HG03196 (cell line): ENCODE results near the gene CENPX.

ENCODE experiments used
- ATAC-seq: cut with Tn5 transposase; IDR thresholded peaks from one replicate; pipeline ENCODE4 v1.9.1; 2021; ENCODE audit not compliant: unreplicated experiment

The CENPX gene

DNA sequence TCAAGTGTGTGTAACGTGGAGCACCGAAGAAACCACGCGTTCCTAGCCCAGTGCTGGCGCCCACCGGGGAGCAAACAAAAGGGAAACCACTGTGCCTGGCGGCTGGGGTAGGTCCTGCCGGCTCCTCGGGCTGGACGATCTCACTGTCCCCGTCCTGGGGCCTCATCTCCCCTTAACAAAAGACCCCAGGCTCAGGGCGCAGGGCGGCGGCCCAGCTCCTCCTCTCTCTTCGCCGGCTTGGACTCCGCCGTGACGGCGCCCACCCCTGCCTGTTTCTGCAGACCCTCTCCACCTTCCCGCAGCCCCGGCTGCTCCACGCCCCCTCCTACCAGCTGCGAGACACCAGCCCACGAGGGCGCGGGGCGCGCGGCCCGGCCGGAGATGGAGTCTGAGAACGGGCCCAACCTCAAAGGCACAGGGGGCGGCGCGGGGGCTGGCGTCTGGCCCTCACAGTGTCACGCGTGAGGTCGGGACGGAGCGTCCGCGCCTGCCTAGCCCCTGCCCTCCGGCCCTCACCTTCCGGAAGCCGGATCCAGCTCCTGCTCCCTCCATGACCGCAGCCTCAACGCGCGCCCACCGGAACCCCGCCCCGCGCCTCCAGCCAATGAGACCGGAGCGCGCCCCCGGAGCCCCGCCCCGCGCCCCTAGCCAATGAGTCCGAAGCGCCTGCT, at the start of gene CENPX:
TSS of gene CENPX (minus strand) at position 569 of the 671 bp plus-strand sequence. CDS start at position 552, 17 bp downstream.
- ATAC-seq: peak; percentile 10

DNA sequence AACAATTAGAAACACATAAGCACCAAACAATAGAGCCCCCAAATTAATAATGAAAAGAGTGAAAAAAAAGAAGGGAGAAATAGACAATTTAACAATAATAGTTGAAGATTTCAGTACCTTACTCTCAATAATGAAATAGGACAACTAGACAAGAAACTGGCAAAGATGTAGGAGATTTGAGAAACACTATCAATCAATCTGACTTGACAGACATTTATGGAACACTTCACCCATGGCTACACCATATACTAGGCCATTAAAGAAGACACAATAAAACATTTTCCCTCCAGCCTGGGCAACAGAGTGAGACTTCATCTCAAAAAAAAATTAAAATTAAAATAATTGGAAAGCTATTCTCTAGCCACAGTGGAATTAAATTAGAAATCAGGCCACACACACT, 47.9 kb upstream of the CENPX start:
- ATAC-seq: no peak

DNA sequence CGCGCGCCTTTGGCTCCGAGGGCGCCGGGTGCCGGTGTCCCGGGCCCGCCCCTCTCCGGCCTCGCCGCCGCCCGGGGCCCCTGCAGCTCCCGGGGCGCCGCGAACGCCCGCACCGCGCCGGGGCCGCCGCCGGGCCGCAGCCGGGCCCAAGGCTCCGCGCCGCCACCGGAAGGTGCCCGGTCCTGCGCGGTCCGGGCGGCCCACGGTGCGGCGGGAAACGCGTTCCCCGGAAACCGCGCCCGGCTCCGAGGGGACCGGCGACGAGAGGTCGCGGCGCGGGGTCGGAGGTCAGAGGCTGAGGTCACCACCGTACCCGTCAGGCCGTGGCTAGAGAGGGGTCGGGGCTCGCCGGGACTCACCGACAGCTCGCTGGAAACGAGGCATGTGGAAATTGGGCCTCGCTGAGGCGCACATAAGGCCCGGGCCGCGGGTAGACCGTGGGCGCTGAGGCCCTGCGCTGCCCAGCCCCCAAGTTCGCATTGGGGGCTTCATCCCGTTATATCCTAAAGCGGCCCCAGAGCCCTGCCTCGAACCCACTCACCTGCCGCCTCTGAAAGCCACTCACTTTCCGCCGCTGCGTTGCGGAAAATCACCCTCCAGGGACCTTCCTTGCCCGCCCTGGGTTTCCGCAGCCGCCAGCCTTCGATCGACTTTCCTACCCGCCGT, 43.1 kb upstream of the CENPX start, which contains the start of gene DUS1L:
TSS of gene DUS1L (minus strand) at position 167 of the 666 bp plus-strand sequence. CDS start 745 bp downstream, outside the sequence.
- ATAC-seq: no peak

DNA sequence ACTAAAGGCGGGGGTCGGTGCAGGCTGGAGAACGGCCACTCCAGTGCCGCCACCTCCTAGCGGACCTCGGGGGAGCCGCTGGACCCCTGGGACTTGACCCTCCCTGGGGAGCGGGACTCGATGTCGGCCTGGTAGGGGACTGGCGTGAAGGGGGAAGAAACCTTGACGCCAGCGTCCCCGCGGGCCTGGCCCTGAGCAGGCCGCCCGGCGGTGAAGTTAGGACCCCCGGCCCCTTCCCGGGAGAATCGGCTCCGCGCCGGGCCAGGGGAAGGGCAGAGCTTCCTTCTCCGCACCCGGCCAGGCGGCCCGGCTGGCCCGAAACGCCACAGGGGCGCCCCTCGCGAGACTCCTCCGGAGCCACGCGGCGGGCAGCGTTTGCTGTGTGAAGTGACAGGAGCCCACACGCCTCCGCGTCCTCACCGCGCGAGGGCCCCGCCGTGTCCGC, 42.5 kb upstream of the CENPX start:
- no peak for ATAC-seq

DNA sequence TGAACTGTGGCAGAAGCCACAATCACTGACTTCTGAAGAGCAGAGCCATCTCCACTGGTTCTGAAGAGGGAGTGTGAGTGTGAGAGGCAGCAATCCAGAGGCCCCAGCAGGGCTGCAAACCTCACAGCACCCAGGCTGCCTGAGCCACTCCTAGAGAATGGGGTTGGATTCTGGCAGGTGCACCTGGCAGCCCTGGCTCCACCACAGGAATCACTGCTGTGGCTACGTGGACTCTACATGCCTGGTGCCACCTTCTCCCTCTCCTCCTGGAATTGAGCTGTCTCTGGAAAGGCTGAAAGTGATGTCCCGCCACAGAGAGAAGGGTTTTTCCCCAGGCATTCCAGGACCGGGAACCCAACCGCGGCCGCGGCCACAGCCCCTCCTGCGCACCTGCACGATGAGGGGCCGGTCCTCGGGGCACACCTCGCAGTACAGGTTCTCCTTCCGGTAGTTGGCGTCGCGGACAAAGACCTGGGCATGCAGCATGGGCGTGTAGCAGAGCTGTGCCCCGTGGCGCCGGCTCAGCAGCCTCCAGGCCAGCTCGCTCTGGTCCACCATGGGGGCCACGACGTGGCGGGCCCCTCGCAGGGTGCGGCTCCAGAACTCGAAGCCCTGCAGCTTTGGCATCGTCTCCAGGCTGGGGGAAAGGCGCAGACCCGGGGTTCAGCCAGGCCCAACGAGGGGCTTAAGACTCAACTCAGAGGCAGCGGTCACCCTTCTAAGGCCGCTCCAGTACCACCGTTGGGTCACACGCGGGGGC, 41.9 kb upstream of the CENPX start:
- ATAC-seq: no peak

DNA sequence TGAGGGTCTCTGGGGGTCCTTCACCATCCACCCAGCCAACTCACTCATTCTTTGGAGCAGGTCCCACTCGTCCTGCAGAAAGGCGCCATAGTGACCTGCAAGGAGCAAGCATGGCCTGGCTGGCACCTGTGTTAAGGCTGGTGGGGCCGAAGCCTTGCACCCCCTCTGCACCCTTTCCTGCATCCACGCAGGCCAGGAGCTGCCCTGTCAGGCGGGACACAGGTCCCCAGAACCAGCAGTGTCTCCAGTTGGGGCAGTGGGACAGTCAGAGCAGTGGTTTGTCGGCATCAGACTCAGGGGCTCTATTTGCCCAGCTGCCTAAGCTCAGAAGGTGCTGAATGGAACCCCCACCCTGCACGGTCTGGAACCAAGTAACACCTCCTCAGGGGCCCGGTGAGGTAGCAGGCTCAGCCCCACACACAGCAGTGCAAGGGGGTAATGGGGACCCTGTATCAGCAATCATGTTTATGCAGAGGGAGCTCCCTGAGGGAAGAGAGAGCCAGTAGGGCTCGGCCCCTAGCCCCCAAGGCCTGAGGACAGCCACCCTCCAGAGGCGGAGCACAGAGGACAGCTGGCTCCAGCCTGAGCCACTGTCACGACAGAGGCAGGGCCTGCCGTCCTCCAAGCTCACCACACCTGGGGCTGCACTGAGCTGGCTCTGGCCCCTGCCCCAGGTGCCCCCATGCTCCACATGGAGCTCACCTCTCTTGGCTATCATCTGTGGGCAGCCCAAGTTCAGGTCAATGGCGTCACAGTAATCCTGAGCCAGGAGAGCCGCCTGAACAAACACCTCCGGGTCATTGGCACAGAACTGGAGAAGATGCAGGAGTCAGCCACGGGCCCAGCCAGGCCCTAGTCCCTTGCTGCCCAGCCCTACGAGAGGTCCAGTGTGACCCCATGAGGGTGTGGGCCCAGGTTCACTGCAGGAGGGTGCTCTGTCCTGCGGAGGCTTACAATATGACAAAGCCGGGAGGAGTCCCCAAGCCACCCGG, 41.0 kb upstream of the CENPX start:
- no peak for ATAC-seq

- ATAC-seq: no peak
These were observed 40.3 kb upstream of the CENPX start for GRCh38 chr17:82062984-82063368.

DNA sequence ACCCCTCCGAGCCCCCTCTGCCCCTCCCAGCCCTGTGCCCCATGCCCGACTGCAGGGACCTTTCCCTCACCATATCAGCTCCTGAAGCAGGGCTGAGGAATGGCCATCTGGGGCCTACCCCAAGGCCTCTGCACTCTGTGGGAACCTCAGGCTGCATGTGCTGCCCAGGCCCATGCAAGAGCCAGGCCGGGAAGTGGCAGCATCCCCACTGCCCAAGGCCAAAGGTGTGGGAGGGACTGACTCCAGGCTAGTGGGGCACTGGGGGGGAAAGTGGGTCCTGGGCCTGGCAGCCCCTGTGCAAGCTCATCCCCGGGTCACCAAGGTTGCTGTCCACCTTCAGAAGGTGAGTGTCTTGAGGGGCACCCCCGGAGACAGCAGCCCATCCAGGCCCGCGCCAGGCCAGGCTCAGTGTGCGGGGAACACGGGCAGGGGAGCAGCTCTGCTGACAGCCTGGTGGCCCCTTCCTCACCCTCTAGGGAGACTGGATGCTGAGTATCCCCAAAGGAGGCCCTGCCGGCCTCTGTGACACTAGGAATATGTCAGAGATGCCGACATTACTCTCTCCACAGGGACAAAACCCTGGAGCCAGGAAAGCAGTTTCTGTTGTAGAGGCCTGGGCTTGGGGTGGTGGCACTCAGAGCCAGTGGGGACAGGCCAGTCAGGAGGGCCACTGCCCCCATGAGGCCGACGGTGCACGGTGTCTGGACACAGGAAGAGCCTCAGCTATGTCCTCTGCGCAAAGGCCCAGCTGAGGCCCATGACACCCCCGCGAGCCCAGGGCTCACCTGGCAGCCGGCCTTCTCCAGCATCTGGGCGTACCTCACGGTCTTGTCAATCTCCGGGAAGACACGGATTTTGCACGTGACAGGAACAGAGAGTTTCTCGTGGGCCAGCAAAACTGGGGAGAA, 39.7 kb upstream of the CENPX start:
- no peak for ATAC-seq

- no peak for ATAC-seq
These were observed 38.6 kb upstream of the CENPX start for GRCh38 chr17:82061047-82061925.

- ATAC-seq: no peak
These were observed 37.9 kb upstream of the CENPX start for GRCh38 chr17:82060614-82061013.

DNA sequence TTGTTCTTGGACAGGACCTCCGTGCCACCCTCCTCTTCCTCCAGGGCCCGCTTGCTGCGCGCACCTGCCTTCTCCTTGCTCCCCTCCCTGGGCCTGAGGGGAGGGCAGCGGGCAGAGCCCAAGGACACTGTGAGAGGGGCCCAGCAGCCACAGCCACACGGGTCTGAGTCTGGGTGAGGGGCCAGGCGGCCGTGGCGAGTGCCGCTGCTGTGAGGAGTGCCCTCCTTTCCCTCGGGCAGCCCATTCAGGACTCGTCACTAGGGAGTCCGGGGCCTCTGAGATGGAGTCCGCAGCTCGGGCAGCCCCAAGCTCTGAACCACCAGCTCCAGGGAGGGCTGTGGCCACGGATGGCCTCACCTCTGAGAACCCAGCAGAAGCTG, 37.3 kb upstream of the CENPX start:
- ATAC-seq: no peak

- ATAC-seq: no peak
These were observed 36.8 kb upstream of the CENPX start for GRCh38 chr17:82059272-82060000.

- ATAC-seq: no peak
These were observed 36.2 kb upstream of the CENPX start for GRCh38 chr17:82058855-82059249.

DNA sequence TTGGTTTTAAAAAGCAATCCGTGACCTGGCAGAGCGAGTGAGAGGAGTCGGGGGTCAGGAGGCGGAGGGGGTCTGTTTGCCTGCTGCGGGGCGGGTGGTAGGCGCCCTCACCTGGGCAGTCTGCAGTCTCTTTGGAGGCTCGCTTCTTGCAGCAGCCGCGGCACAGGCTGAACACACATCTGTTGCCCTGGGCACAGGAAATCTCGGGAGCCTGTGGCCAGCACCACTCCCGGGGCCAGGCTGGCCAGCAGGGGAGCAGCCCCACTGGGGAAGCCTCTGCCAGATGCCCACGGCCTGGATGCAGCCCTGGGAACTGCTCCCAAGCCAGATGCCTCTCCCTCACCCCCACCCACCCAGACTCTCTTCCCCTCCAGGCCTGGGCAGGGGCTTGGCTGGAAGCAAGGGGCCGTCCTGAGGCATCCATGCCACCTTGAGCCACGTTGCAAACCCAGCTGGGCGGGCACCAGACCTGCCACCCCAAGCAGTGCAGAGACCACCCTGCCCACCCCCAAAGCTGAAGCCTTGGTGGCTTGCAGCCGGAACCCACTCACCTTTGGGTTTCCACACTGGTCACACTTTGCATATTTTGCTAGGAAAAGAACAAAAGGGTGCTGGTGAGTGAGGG, 35.7 kb upstream of the CENPX start:
- no peak for ATAC-seq

GRCh38 chr17:82056729-82057621, 34.3 kb upstream of the CENPX start:
- no peak for ATAC-seq

- no peak for ATAC-seq
These were observed 33.5 kb upstream of the CENPX start for GRCh38 chr17:82055965-82056728.
